Middle frontal gyrus (tissue), 1 donor: ENCODE measurements around the gene NEO1.
A peak's percentile ranks its signal among the peaks of the same experiment; 100 is the strongest.

Experiments
- DNase-seq: peaks from one replicate; pipeline ENCODE4 v3.0.0-alpha.2; 2015; ENCODE audit warnings: low spot score; ENCODE audit errors: extremely low spot score

Gene NEO1

GRCh38 chr15:73028031-73028430, 24.2 kb upstream of the NEO1 start:
- no peak for DNase-seq

GRCh38 chr15:73028831-73029451, 23.3 kb upstream of the NEO1 start:
- no peak for DNase-seq

- DNase-seq: no peak
These were observed 22.1 kb upstream of the NEO1 start for GRCh38 chr15:73030122-73030679.

GRCh38 chr15:73031648-73032047, 20.6 kb upstream of the NEO1 start:
- DNase-seq: no peak

GRCh38 chr15:73033611-73034010, 18.7 kb upstream of the NEO1 start:
- DNase-seq: no peak

GRCh38 chr15:73034221-73034620, 18.0 kb upstream of the NEO1 start:
- DNase-seq: no peak

- no peak for DNase-seq
These were observed 17.0 kb upstream of the NEO1 start for GRCh38 chr15:73035221-73035620.

- DNase-seq: no peak
These were observed 14.0 kb upstream of the NEO1 start for GRCh38 chr15:73038220-73038619.

GRCh38 chr15:73046073-73046472, 6.2 kb upstream of the NEO1 start:
- DNase-seq: no peak

GRCh38 chr15:73047882-73048281, 4.4 kb upstream of the NEO1 start:
- DNase-seq: no peak

GRCh38 chr15:73048624-73049295, 3.5 kb upstream of the NEO1 start:
- DNase-seq: no peak

GRCh38 chr15:73049564-73050215, 2.6 kb upstream of the NEO1 start:
- no peak for DNase-seq

GRCh38 chr15:73050561-73051295, 1.5 kb upstream of the NEO1 start:
- DNase-seq: no peak

GRCh38 chr15:73051391-73051806, 864 bp upstream of the NEO1 start:
- DNase-seq: no peak

GRCh38 chr15:73052653-73053397, 562 bp downstream of the NEO1 start:
- DNase-seq: peak; percentile 36

- DNase-seq: no peak
These were observed 1.1 kb downstream of the NEO1 start for GRCh38 chr15:73053398-73053723.

- no peak for DNase-seq
These were observed 2.2 kb downstream of the NEO1 start for GRCh38 chr15:73054417-73054953.

- no peak for DNase-seq
These were observed 4.2 kb downstream of the NEO1 start for GRCh38 chr15:73056460-73056859.

GRCh38 chr15:73058437-73058836, 6.2 kb downstream of the NEO1 start:
- no peak for DNase-seq

GRCh38 chr15:73065114-73065513, 12.9 kb downstream of the NEO1 start:
- no peak for DNase-seq

GRCh38 chr15:73069109-73069508, 16.8 kb downstream of the NEO1 start:
- DNase-seq: no peak
